K562 (cell line): ENCODE data around the gene CENPX.

ENCODE experiments used
- ATF3 ChIP-seq, 2 experiments: fragments of 450-650 bp in 1 of 2; sonication (generic) in 1 of 2; formaldehyde crosslinking in 1 of 2; IDR thresholded peaks in 1 of 2; conservative IDR thresholded peaks in 1 of 2; 2 replicates each; pipeline versions ENCODE4 v1.6.1 to v1.8.1; 2016 to 2023; ENCODE audit warnings: mild to moderate bottlenecking in 2 of 2, moderate library complexity in 2 of 2, inconsistent platforms in 1 of 2, missing genetic modification reagents in 1 of 2
- EGR1 ChIP-seq: fragments of 450-650 bp; conservative IDR thresholded peaks from 2 replicates; pipeline ENCODE4 v1.6.1; 2017; ENCODE audit warnings: mild to moderate bottlenecking
- GATAD2B ChIP-seq: fragments of 450-650 bp; IDR thresholded peaks from 2 replicates; pipeline ENCODE4 v1.6.1; 2017; ENCODE audit warnings: mild to moderate bottlenecking, borderline replicate concordance
- HMGXB4 ChIP-seq: sonication (generic); formaldehyde crosslinking; IDR thresholded peaks from 2 replicates; pipeline ENCODE4 v1.8.1; 2023; ENCODE audit warnings: mild to moderate bottlenecking, missing genetic modification reagents
- POLR2A ChIP-seq: fragments of 450-650 bp; conservative IDR thresholded peaks from 2 replicates; pipeline ENCODE4 v1.6.1; 2016
- RCOR1 ChIP-seq, 2 experiments: IDR thresholded peaks; 2 replicates each; pipeline ENCODE4 v1.6.1; 2012; ENCODE audit warnings: low read depth in 2 of 2, low read length in 2 of 2, borderline replicate concordance in 1 of 2, improper control_type of control experiment in 1 of 2
- RFX5 ChIP-seq: IDR thresholded peaks from 2 replicates; pipeline ENCODE4 v1.6.1; 2011; ENCODE audit warnings: low read depth, mild to moderate bottlenecking, improper control_type of control experiment, low read length
- ZNF232 ChIP-seq: sonication (generic); formaldehyde crosslinking; IDR thresholded peaks from 2 replicates; pipeline ENCODE4 v1.8.0; 2022; ENCODE audit warnings: mild to moderate bottlenecking, missing genetic modification reagents
- ZNF24 ChIP-seq: fragments of 450-650 bp; IDR thresholded peaks from 2 replicates; pipeline ENCODE4 v1.6.1; 2016
- ZNF707 ChIP-seq: fragments of 250-450 bp; sonication (Bioruptor Pico); conservative IDR thresholded peaks from 2 replicates; pipeline ENCODE4 v1.8.0; 2022; ENCODE audit warnings: inconsistent platforms, mild to moderate bottlenecking, moderate library complexity
- ZZZ3 ChIP-seq: fragments of 450-650 bp; IDR thresholded peaks from 2 replicates; pipeline ENCODE4 v1.6.1; 2016; ENCODE audit warnings: antibody characterized with exemption, mild to moderate bottlenecking, moderate library complexity

- no peak for TF ChIP-seq ZNF707 (CRISPR knock-in tag)
- TF ChIP-seq ZNF232: no peak
- no peak for TF ChIP-seq ATF3 (IDR thresholded peaks at IDR 0.05)
- TF ChIP-seq ATF3 (CRISPR knock-in tag; conservative IDR thresholded peaks at IDR 0.05): no peak
- TF ChIP-seq RFX5: no peak
- TF ChIP-seq ZZZ3: no peak
- TF ChIP-seq POLR2A: no peak
- no peak for TF ChIP-seq HMGXB4 (CRISPR knock-in tag)
- no peak for TF ChIP-seq ZNF24
- TF ChIP-seq RCOR1 (IDR thresholded peaks at IDR 0.05; ENCODE audit: borderline replicate concordance in 1 of 2, low read depth in 2 of 2, low read length in 2 of 2): no peak
- TF ChIP-seq GATAD2B: no peak
- TF ChIP-seq EGR1: no peak
Measured at GRCh38 chr17:81993729-81994592, 28.7 kb downstream of the CENPX start.
